HUES48 (cell line): ENCODE results near the gene TMEM80.

Source experiments
- H3K27ac ChIP-seq: one replicate; pipeline ENCODE4 v1.7.0; 2013; ENCODE audit warnings: low read depth, low read length, inconsistent platforms
- H3K27me3 ChIP-seq: 2 replicates; pipeline ENCODE4 v1.6.1; 2013; ENCODE audit warnings: mild to moderate bottlenecking, low read length; ENCODE audit not compliant: control insufficient read depth, insufficient read depth
- H3K36me3 ChIP-seq: 2 replicates; pipeline ENCODE4 v1.6.1; 2013; ENCODE audit warnings: low read length; ENCODE audit not compliant: control insufficient read depth, insufficient read depth
- H3K4me1 ChIP-seq: 2 replicates; pipeline ENCODE4 v1.6.1; 2013; ENCODE audit warnings: mild to moderate bottlenecking, low read length; ENCODE audit not compliant: control insufficient read depth, insufficient read depth
- H3K4me3 ChIP-seq: 2 replicates; pipeline ENCODE4 v1.5.1; 2013; ENCODE audit warnings: mild to moderate bottlenecking, low read depth, low read length
- H3K9ac ChIP-seq: 2 replicates; pipeline ENCODE4 v1.6.1; 2013; ENCODE audit warnings: mild to moderate bottlenecking, low read depth, low read length, moderate library complexity
- H3K9me3 ChIP-seq: 2 replicates; pipeline ENCODE4 v1.6.1; 2013; ENCODE audit warnings: low read length; ENCODE audit not compliant: control insufficient read depth, insufficient read depth

Gene TMEM80

GRCh38 chr11:659532-660085 lies 36.0 kb upstream of the TMEM80 start:
- H3K36me3 ChIP-seq = peaks cover 44% of the 10 kb centered on the region

GRCh38 chr11:660281-660680 lies 35.3 kb upstream of the TMEM80 start:
- Histone ChIP-seq H3K9ac (no peak overlapping the region), H3K36me3 (peaks cover 44% of the 10 kb centered on the region), H3K4me1 (no peaks in the 10 kb centered on the region)

More at GRCh38 chr11:659532-660085, 36.0 kb upstream of the TMEM80 start:
- Histone ChIP-seq H3K9me3 (no peaks in the 10 kb centered on the region), H3K4me1 (no peaks in the 10 kb centered on the region), H3K27ac (no peak overlapping the region), H3K4me3 (no peak overlapping the region), H3K9ac (no peak overlapping the region), H3K27me3 (no peaks in the 10 kb centered on the region)

GRCh38 chr11:660681-661444 lies 34.8 kb upstream of the TMEM80 start:
- H3K36me3 ChIP-seq = peaks cover 49% of the 10 kb centered on the region
- H3K27ac ChIP-seq = no peak overlapping the region
- H3K27me3 ChIP-seq = no peaks in the 10 kb centered on the region
- no peak overlapping the region for H3K4me3 ChIP-seq
- H3K9me3 ChIP-seq = no peaks in the 10 kb centered on the region
- no peaks in the 10 kb centered on the region for H3K4me1 ChIP-seq
- H3K9ac ChIP-seq = no peak overlapping the region

More at GRCh38 chr11:660281-660680, 35.3 kb upstream of the TMEM80 start:
- Histone ChIP-seq H3K4me3 (no peak overlapping the region), H3K27me3 (no peaks in the 10 kb centered on the region), H3K27ac (no peak overlapping the region), H3K9me3 (no peaks in the 10 kb centered on the region)

GRCh38 chr11:662689-663274 lies 32.8 kb upstream of the TMEM80 start:
- H3K27ac ChIP-seq = no peak overlapping the region
- no peaks in the 10 kb centered on the region for H3K4me1 ChIP-seq
- no peak overlapping the region for H3K4me3 ChIP-seq
- H3K36me3 ChIP-seq = peaks cover 49% of the 10 kb centered on the region
- no peak overlapping the region for H3K9ac ChIP-seq
- no peaks in the 10 kb centered on the region for H3K27me3 ChIP-seq
- no peaks in the 10 kb centered on the region for H3K9me3 ChIP-seq

- H3K4me3 ChIP-seq = no peak overlapping the region
- no peaks in the 10 kb centered on the region for H3K4me1 ChIP-seq
- no peaks in the 10 kb centered on the region for H3K27me3 ChIP-seq
- H3K27ac ChIP-seq = no peak overlapping the region
- H3K9ac ChIP-seq = no peak overlapping the region
- peaks cover 34% of the 10 kb centered on the region for H3K36me3 ChIP-seq
- no peaks in the 10 kb centered on the region for H3K9me3 ChIP-seq
Observed at GRCh38 chr11:665062-665703, 30.4 kb upstream of the TMEM80 start.

- no peak overlapping the region for H3K27ac ChIP-seq
- no peaks in the 10 kb centered on the region for H3K9me3 ChIP-seq
- no peaks in the 10 kb centered on the region for H3K27me3 ChIP-seq
- no peaks in the 10 kb centered on the region for H3K4me1 ChIP-seq
- H3K9ac ChIP-seq = no peak overlapping the region
- peaks cover 29% of the 10 kb centered on the region for H3K36me3 ChIP-seq
- no peak overlapping the region for H3K4me3 ChIP-seq
Observed at GRCh38 chr11:665704-666281, 29.8 kb upstream of the TMEM80 start.

- H3K36me3 ChIP-seq = peaks cover 47% of the 10 kb centered on the region
- H3K9ac ChIP-seq = no peak overlapping the region
- no peaks in the 10 kb centered on the region for H3K9me3 ChIP-seq
- no peak overlapping the region for H3K27ac ChIP-seq
- H3K4me1 ChIP-seq = no peaks in the 10 kb centered on the region
- H3K4me3 ChIP-seq = no peak overlapping the region
- no peaks in the 10 kb centered on the region for H3K27me3 ChIP-seq
Observed at GRCh38 chr11:673866-674265, 21.8 kb upstream of the TMEM80 start.

GRCh38 chr11:674406-674805 lies 21.2 kb upstream of the TMEM80 start:
- H3K4me3 ChIP-seq = no peak overlapping the region
- no peaks in the 10 kb centered on the region for H3K4me1 ChIP-seq
- H3K27me3 ChIP-seq = no peaks in the 10 kb centered on the region
- H3K9ac ChIP-seq = no peak overlapping the region
- peaks cover 51% of the 10 kb centered on the region for H3K36me3 ChIP-seq
- H3K27ac ChIP-seq = no peak overlapping the region
- H3K9me3 ChIP-seq = no peaks in the 10 kb centered on the region

GRCh38 chr11:678297-678696 lies 17.3 kb upstream of the TMEM80 start:
- Histone ChIP-seq H3K9me3 (no peaks in the 10 kb centered on the region), H3K4me3 (no peak overlapping the region), H3K27me3 (no peaks in the 10 kb centered on the region), H3K9ac (no peak overlapping the region), H3K4me1 (no peaks in the 10 kb centered on the region), H3K27ac (no peak overlapping the region), H3K36me3 (peaks cover 67% of the 10 kb centered on the region)

- H3K4me1 ChIP-seq = peaks cover 4% of the 10 kb centered on the region; the same call in 1 of the 2 replicates
- no peak overlapping the region for H3K4me3 ChIP-seq
- no peak overlapping the region for H3K27ac ChIP-seq
- no peaks in the 10 kb centered on the region for H3K9me3 ChIP-seq
- H3K9ac ChIP-seq = no peak overlapping the region
- H3K27me3 ChIP-seq = no peaks in the 10 kb centered on the region
- peaks cover 65% of the 10 kb centered on the region for H3K36me3 ChIP-seq
Observed at GRCh38 chr11:679271-680207, 16.1 kb upstream of the TMEM80 start.
